ENCODE measurements around the gene CCDC112.

GRCh38 chr5:115309751-115310370 lies 13.4 kb upstream of the CCDC112 start:
- TF ChIP-seq CTCF (IDR thresholded peaks at IDR 0.05; ENCODE audit: insufficient read depth, low read length) (no peak), GABPA (IDR thresholded peaks at IDR 0.05; ENCODE audit: low read depth) (no peak), REST (IDR thresholded peaks at IDR 0.05; ENCODE audit: insufficient replicate concordance, low read depth) (no peak), POLR2AphosphoS5 (IDR thresholded peaks at IDR 0.05; ENCODE audit: low read depth) (no peak)
